NT2/D1 (cell line): Measurements from ENCODE around the gene RGS17.

Experiments
- YY1 ChIP-seq: IDR thresholded peaks from 2 replicates; pipeline ENCODE4 v1.6.1; 2011; ENCODE audit not compliant: insufficient read length, insufficient read depth
- ZNF274 ChIP-seq: IDR thresholded peaks from 2 replicates; pipeline ENCODE4 v1.6.1; 2011; ENCODE audit warnings: mild to moderate bottlenecking, low read depth, low read length

GRCh38 chr6:153034139-153034538, 96.9 kb downstream of the RGS17 start:
- TF ChIP-seq YY1, result no peak
- no peak for TF ChIP-seq ZNF274
